Fibroblast of skin of abdomen (primary cell): ENCODE measurements around the gene STXBP3.
A peak's percentile ranks its signal among the peaks of the same experiment; 100 is the strongest.

Source experiments
- DNase-seq: peaks from one replicate; pipeline ENCODE4 v3.0.0-alpha.2; 2013

Gene STXBP3

DNA sequence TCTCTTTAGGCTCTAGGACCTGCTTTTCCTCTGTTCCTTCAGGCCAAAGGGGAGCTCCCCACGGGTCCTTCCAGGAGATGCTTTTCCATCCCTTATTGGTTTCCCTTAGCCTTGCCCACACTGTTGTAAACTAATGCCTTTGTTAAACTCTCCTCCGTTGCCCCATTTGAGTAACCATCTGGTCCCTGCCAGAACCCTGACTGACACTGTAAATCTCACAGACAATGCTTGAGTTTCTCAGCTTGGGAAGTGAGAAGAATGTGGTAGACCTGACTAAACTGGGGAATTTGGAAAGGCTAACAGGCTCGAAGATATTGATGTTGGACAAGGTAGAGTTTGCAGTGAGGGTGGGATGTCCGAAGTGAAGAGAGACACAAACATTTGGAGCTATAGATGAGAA, 99.0 kb downstream of the STXBP3 start:
- DNase-seq = no peak

DNA sequence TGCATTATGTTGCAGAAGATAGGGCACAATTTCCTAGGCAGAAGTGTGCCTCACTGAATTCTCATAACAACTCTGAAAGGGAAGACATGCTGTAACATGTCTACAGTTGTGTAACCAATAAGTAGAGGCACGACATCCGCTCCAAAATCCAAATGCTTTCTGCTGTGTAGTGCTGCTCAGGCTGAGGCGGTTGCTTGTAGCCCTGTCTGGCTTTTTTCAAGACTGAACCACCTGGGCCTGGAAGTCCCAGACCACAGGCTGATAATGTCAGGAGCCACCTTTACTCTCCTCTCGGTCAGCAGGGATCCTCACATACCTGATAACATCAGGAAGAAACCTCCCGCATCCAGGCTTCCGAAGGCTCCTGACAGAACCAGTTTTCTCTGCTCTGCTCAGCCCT, 99.5 kb downstream of the STXBP3 start:
- DNase-seq = no peak

GRCh38 chr1:108847494-108847893, 101.0 kb downstream of the STXBP3 start:
- DNase-seq = no peak

- DNase-seq = no peak
Measured at GRCh38 chr1:108848806-108849205, 102.3 kb downstream of the STXBP3 start.

GRCh38 chr1:108850929-108851328, 104.5 kb downstream of the STXBP3 start:
- no peak for DNase-seq

DNA sequence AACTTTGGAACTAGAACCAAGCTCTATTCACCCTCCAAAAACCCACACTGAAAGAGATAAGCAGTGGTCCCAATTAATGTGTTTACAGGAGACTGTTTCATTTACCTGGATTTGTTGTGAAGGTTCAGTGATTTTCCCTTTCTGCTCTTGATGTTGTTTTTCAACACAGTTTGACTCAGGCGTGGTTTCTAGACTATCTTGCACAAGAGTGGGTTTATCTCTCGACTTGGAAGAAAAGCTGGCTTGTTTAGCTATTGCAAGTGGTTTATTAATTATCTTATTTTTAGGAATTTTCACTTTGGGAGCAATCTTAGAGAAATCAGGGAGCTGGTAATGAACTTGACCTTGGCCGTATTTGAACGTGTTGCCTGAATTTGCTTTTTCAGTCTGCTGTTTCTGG, 105.1 kb downstream of the STXBP3 start:
- no peak for DNase-seq

- DNase-seq = no peak
Measured at GRCh38 chr1:108852221-108852975, 105.9 kb downstream of the STXBP3 start.

DNA sequence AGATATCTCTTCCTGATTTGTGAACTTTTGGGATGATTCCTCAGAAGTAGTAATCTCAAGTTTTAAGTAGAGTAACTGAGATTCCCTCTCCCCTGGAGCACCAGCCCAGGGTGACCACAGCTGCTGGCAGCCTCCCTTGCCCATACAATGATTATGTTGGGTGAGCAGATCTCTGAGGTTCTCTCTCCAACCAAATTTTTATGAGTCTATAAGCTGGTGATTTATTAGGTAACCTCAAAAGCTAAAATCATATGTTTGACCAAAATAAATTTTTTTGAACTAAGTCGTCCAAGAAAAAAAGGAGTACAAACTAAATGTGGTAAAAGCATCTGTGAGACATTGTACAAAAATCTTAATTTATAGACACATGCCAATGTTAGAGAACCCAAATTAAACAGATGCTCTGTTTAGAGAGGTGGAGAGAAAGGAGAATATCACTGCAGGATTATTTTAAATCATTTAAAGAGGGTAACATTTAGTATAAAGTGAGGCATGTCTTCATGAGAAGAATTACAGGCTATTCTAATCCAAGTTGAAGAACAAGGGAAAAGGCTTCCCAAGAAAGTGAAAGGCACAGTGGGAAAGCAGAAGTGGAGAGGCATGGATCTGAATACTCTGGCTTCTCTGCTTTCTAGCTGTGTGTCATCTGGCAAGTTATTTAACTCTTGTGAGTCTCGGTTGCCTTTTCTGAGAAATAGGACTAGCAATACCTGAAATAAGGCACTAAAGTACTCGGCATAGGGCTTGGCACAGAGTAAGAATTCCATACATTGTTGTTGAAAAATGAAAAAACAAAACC, 107.9 kb downstream of the STXBP3 start:
- DNase-seq = peak; percentile 77

- DNase-seq = no peak
Measured at GRCh38 chr1:108856994-108857393, 110.5 kb downstream of the STXBP3 start, which contains the start of gene AKNAD1. Gene AKNAD1, minus strand, starts transcription at chr1:108857094. Its CDS starts 4,430 bp downstream, at chr1:108852664.

- DNase-seq = peak; percentile 34
Measured at GRCh38 chr1:108858230-108858950, 111.9 kb downstream of the STXBP3 start.
